AG10803 (cell line): ENCODE results near the gene MAPT.
"Not testable (repeated sequence)": the region's sequence is repeated elsewhere in the genome, so short reads cannot be mapped to it uniquely, and the experiment has no call there.

Source experiments
- DNase-seq: peaks from one replicate; pipeline ENCODE4 v3.0.0; 2010; ENCODE audit warnings: low read depth
- H3K4me3 ChIP-seq: 2 replicates; pipeline ENCODE4 v1.5.1; 2011; ENCODE audit warnings: mild to moderate bottlenecking, low read length, control low read depth
- TF ChIP-seq, protein P1 (sequence below): conservative IDR thresholded peaks from 2 replicates; pipeline ENCODE4 v1.5.1; 2011; ENCODE audit warnings: mild to moderate bottlenecking, low read length, control low read depth, inconsistent platforms

Gene MAPT

GRCh38 chr17:46000757-46001156, 106.4 kb downstream of the MAPT start:
- H3K4me3 ChIP-seq = no peak overlapping the region
- no peak for DNase-seq
- TF ChIP-seq, protein P1, sequence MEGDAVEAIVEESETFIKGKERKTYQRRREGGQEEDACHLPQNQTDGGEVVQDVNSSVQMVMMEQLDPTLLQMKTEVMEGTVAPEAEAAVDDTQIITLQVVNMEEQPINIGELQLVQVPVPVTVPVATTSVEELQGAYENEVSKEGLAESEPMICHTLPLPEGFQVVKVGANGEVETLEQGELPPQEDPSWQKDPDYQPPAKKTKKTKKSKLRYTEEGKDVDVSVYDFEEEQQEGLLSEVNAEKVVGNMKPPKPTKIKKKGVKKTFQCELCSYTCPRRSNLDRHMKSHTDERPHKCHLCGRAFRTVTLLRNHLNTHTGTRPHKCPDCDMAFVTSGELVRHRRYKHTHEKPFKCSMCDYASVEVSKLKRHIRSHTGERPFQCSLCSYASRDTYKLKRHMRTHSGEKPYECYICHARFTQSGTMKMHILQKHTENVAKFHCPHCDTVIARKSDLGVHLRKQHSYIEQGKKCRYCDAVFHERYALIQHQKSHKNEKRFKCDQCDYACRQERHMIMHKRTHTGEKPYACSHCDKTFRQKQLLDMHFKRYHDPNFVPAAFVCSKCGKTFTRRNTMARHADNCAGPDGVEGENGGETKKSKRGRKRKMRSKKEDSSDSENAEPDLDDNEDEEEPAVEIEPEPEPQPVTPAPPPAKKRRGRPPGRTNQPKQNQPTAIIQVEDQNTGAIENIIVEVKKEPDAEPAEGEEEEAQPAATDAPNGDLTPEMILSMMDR = no peak

DNA sequence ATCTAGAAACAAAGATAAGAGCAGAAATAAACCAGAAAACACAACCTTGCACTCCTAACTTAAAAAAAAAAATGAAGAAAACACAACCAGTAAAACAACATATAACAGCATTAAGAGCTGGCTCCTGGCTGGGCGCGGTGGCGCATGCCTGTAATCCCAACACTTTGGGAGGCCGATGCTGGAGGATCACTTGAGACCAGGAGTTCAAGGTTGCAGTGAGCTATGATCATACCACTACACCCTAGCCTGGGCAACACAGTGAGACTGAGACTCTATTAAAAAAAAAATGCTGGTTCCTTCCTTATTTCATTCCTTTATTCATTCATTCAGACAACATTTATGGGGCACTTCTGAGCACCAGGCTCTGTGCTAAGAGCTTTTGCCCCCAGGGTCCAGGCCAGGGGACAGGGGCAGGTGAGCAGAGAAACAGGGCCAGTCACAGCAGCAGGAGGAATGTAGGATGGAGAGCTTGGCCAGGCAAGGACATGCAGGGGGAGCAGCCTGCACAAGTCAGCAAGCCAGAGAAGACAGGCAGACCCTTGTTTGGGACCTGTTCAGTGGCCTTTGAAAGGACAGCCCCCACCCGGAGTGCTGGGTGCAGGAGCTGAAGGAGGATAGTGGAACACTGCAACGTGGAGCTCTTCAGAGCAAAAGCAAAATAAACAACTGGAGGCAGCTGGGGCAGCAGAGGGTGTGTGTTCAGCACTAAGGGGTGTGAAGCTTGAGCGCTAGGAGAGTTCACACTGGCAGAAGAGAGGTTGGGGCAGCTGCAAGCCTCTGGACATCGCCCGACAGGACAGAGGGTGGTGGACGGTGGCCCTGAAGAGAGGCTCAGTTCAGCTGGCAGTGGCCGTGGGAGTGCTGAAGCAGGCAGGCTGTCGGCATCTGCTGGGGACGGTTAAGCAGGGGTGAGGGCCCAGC, 107.3 kb downstream of the MAPT start:
- TF ChIP-seq, protein P1 = no peak
- no peak for DNase-seq
- H3K4me3 ChIP-seq = no peak overlapping the region

- no peak overlapping the region for H3K4me3 ChIP-seq
- TF ChIP-seq, protein P1 = peak; percentile 89
- peak; percentile 48 for DNase-seq
Observed at GRCh38 chr17:46002311-46002972, 108.1 kb downstream of the MAPT start.

GRCh38 chr17:46002973-46003316, 108.6 kb downstream of the MAPT start:
- TF ChIP-seq, protein P1 = no peak
- no peak for DNase-seq
- H3K4me3 ChIP-seq = no peak overlapping the region

DNA sequence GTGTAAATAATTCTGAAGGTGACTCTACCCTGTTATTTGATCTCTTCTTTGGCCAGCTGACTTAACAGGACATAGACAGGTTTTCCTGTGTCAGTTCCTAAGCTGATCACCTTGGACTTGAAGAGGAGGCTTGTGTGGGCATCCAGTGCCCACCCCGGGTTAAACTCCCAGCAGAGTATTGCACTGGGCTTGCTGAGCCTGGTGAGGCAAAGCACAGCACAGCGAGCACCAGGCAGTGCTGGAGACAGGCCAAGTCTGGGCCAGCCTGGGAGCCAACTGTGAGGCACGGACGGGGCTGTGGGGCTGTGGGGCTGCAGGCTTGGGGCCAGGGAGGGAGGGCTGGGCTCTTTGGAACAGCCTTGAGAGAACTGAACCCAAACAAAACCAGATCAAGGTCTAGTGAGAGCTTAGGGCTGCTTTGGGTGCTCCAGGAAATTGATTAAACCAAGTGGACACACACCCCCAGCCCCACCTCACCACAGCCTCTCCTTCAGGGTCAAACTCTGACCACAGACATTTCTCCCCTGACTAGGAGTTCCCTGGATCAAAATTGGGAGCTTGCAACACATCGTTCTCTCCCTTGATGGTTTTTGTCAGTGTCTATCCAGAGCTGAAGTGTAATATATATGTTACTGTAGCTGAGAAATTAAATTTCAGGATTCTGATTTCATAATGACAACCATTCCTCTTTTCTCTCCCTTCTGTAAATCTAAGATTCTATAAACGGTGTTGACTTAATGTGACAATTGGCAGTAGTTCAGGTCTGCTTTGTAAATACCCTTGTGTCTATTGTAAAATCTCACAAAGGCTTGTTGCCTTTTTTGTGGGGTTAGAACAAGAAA, 109.8 kb downstream of the MAPT start:
- TF ChIP-seq, protein P1 = no peak
- DNase-seq = peak; percentile 24
- H3K4me3 ChIP-seq = no peak overlapping the region

GRCh38 chr17:46006082-46006481, 111.7 kb downstream of the MAPT start:
- not testable (repeated sequence) for DNase-seq, H3K4me3 ChIP-seq

- DNase-seq = no peak
- TF ChIP-seq, protein P1 = no peak
- H3K4me3 ChIP-seq = no peak overlapping the region
Observed at GRCh38 chr17:46007461-46007965, 113.2 kb downstream of the MAPT start.
